B cell (primary cell): ENCODE data around the gene EP400.

Experiments
- EZH2 ChIP-seq: IDR thresholded peaks from 2 replicates; pipeline ENCODE4 v1.6.1; 2012; ENCODE audit warnings: borderline replicate concordance, low read depth, mild to moderate bottlenecking, moderate library complexity, low read length; ENCODE audit not compliant: insufficient read depth, poor library complexity, severe bottlenecking
- TF ChIP-seq, protein P1 (sequence below): fragments of 200-600 bp; IDR thresholded peaks from one replicate; pipeline ENCODE4 v1.8.0; 2022; ENCODE audit warnings: antibody characterized with exemption, mild to moderate bottlenecking

DNA sequence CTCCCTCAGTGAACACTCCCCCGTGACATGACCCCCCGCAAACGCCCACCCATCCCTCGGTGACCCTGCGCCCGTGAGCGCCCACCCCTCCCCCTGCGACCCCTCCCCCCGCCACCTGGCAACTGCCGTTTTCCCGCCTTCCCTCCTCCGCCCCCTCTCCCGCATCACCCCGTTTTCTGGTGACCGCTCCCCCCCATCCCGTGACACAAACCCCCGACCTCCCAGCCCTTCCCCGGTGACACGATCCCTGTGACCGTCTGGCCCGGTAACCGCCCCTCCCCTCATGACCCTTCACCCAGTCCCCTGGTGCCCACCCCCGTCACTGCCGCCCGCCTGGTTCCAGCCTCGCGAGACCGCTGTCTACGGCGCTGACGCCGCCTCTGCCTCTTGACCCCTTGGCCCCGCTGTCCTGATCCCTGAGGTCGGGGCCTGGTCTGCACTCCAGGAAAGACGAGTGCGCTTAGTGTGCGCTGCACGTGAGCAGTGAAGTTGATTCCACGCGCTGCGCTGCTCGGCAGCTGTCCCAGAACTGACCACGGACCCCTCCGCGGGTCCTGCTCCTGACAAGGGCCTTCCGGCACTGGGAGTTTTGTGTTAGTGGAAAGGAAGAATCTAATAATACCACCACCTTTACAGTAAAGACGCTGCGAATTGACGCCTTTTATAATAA lies 135.0 kb downstream of the EP400 start:
- TF ChIP-seq, protein P1, sequence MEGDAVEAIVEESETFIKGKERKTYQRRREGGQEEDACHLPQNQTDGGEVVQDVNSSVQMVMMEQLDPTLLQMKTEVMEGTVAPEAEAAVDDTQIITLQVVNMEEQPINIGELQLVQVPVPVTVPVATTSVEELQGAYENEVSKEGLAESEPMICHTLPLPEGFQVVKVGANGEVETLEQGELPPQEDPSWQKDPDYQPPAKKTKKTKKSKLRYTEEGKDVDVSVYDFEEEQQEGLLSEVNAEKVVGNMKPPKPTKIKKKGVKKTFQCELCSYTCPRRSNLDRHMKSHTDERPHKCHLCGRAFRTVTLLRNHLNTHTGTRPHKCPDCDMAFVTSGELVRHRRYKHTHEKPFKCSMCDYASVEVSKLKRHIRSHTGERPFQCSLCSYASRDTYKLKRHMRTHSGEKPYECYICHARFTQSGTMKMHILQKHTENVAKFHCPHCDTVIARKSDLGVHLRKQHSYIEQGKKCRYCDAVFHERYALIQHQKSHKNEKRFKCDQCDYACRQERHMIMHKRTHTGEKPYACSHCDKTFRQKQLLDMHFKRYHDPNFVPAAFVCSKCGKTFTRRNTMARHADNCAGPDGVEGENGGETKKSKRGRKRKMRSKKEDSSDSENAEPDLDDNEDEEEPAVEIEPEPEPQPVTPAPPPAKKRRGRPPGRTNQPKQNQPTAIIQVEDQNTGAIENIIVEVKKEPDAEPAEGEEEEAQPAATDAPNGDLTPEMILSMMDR: no peak
- TF ChIP-seq EZH2: no peak
